Body of pancreas (tissue), 4 donors: ENCODE results near the gene CD44. TPM values are rescaled to one million over a fixed set of nuclear protein-coding genes. Genes with fewer than 3 reads are reported as not detected.

Experiments
- ATAC-seq: fragments of 150-250 bp; one replicate; pipeline ENCODE4 v1.9.1; 2016
- DNase-seq, 4 donors: peaks; one replicate each; pipeline ENCODE4 v3.0.0-alpha.2; 2019
- H3K27ac ChIP-seq, 4 donors: fragments of 200-600 bp; sonication (generic); 1 replicate in 3 of 4; 2 replicates in 1 of 4; pipeline versions ENCODE4 v1.5.1 to v1.6.1; 2016 to 2019; ENCODE audit warnings: mild to moderate bottlenecking in 1 of 4, mixed read lengths in 1 of 4, moderate library complexity in 1 of 4
- H3K27me3 ChIP-seq, 2 donors: fragments of 200-600 bp; sonication (generic); one replicate each; pipeline ENCODE4 v1.6.0; 2016; ENCODE audit warnings: mild to moderate bottlenecking in 1 of 2
- H3K36me3 ChIP-seq, 2 donors: fragments of 200-600 bp; sonication (generic); replicated peaks in 1 of 2; 2 replicates each; pipeline ENCODE4 v1.5.1; 2016; ENCODE audit warnings: low read depth in 2 of 2; ENCODE audit not compliant: insufficient read depth in 1 of 2
- H3K4me1 ChIP-seq: fragments of 200-600 bp; sonication (generic); one replicate; pipeline ENCODE4 v1.6.0; 2016
- H3K4me3 ChIP-seq, 2 donors: fragments of 200-600 bp; sonication (generic); 1 replicate in 1 of 2; 2 replicates in 1 of 2; pipeline ENCODE4 v1.5.1; 2016 to 2019
- H3K9me3 ChIP-seq, 3 donors: fragments of 200-600 bp; sonication (generic); 1 replicate in 2 of 3; 2 replicates in 1 of 3; pipeline ENCODE4 v1.5.1; 2016
- POLR2A ChIP-seq, 3 donors: fragments of 450-650 bp; IDR thresholded peaks; one replicate each; pipeline ENCODE4 v1.6.1; 2016; ENCODE audit warnings: antibody characterized with exemption in 3 of 3, mild to moderate bottlenecking in 2 of 3
- WGBS, 2 donors: methylation state at CpG; one replicate each; pipeline ENCODE4 v1.1.5; 2017; 5-methylcytosine and 5-hydroxymethylcytosine counted together
- intact Hi-C: fragments of 100-400 bp; cut with DNase I; formaldehyde crosslinking; loops from one replicate; pipeline ENCODE4 v1.15.1; 2023
- total RNA-seq, 2 donors: library from RNA; depleted of rRNA; stranded (reverse); fragments of >200 nt; gene quantifications; one replicate each; pipeline ENCODE4 v1.1.0, GENCODE V29; 2016
- TF ChIP-seq, protein P1 (sequence below), 7 experiments: fragments of 450-650 bp in 4 of 7; fragments of 200-600 bp in 3 of 7; sonication (generic) in 3 of 7; IDR thresholded peaks; one replicate each; pipeline ENCODE4 v1.5.1; 2016 to 2019; ENCODE audit warnings: antibody characterized with exemption in 7 of 7

CD44 gene
- total RNA-seq, 2 donors from 2014 or later: 266 to 433 TPM

DNA sequence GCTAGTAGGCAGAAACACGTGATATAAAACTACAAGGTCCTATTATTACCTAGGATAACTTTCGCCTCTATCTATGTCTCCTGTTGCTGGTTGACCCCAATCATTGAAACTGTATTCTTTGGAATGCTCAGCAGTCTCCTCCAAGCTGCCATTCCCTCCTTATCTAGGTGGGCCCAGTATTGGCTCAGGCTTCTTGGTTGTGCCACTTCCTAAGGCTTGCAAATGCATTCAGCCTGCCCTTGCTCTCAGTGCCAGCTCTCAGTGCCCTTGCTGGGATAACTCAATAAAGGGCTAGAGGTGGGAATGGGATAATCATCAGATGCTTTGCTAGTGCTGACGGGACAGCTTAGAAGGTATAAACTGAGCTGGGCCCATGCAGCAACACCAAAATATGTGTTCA, 13.6 kb downstream of the CD44 start:
- 67% methylated on average over 3 of the region's 3 CpGs for WGBS, 2 donors
- intact Hi-C loops: no loop called here
- H3K27me3 ChIP-seq: no peaks in the 10 kb centered on the region
- TF ChIP-seq POLR2A (IDR thresholded peaks at IDR 0.05): no peak
- TF ChIP-seq, protein P1, sequence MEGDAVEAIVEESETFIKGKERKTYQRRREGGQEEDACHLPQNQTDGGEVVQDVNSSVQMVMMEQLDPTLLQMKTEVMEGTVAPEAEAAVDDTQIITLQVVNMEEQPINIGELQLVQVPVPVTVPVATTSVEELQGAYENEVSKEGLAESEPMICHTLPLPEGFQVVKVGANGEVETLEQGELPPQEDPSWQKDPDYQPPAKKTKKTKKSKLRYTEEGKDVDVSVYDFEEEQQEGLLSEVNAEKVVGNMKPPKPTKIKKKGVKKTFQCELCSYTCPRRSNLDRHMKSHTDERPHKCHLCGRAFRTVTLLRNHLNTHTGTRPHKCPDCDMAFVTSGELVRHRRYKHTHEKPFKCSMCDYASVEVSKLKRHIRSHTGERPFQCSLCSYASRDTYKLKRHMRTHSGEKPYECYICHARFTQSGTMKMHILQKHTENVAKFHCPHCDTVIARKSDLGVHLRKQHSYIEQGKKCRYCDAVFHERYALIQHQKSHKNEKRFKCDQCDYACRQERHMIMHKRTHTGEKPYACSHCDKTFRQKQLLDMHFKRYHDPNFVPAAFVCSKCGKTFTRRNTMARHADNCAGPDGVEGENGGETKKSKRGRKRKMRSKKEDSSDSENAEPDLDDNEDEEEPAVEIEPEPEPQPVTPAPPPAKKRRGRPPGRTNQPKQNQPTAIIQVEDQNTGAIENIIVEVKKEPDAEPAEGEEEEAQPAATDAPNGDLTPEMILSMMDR (IDR thresholded peaks at IDR 0.05): no peak
- H3K9me3 ChIP-seq: no peaks in the 10 kb centered on the region
- H3K4me3 ChIP-seq: no peak overlapping the region
- no peak for DNase-seq
- H3K27ac ChIP-seq: no peak overlapping the region
- no peak for ATAC-seq
- no peaks in the 10 kb centered on the region for H3K36me3 ChIP-seq
- H3K4me1 ChIP-seq: peaks cover 52% of the 10 kb centered on the region

DNA sequence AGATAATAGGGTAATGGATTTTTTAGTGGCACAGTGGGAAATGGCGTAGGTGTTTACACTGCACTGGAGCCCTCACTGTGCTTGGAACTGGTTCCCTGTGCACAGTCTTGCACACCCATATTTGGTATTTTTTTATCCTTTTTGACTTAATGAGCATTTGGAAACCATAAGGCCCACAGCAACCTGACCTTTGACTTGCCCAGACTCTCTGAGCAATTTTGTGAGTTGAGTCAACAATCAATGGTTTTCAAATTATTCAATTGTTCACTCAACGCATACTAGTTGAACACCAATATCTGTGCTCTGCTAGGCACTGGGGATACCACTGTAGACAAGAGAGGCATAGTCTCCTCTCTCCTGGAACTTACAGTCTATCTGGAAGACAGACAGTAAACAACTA, 14.3 kb downstream of the CD44 start:
- Histone ChIP-seq H3K36me3 (no peaks in the 10 kb centered on the region), H3K4me1 (peaks cover 59% of the 10 kb centered on the region), H3K9me3 (no peaks in the 10 kb centered on the region), H3K27ac (no peak overlapping the region), H3K4me3 (no peak overlapping the region), H3K27me3 (no peaks in the 10 kb centered on the region)
- no peak for DNase-seq
- 80% methylated on average over 2 of the region's 2 CpGs for WGBS, 2 donors
- TF ChIP-seq, protein P1 (IDR thresholded peaks at IDR 0.05): no peak
- no peak for TF ChIP-seq POLR2A (IDR thresholded peaks at IDR 0.05)
- no peak for ATAC-seq
- intact Hi-C loops: no loop called here

DNA sequence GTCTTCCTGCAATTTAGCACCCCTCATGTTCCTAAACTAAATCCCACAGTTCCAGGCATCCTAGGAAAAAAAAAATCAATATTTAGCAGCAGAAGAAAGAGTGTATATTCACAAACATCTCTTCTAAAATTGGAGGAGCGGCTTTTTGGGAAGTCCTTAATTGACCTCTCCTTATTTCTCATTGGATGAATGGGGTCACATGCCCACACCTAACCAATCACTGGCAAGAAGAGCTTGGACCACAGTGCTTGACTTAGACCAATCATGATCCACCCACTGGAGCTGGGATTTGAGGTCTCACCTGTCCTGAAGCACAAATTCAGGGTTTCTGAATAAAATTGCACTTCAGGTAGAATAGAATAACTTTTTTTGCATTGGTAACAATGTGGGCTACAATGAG, 16.0 kb downstream of the CD44 start:
- no peak for ATAC-seq
- no peak for DNase-seq
- Histone ChIP-seq H3K27ac (no peak overlapping the region), H3K4me3 (no peak overlapping the region), H3K36me3 (no peaks in the 10 kb centered on the region), H3K4me1 (peaks cover 59% of the 10 kb centered on the region), H3K27me3 (no peaks in the 10 kb centered on the region), H3K9me3 (no peaks in the 10 kb centered on the region)
- intact Hi-C loops: no loop called here
- TF ChIP-seq POLR2A (IDR thresholded peaks at IDR 0.05): no peak
- TF ChIP-seq, protein P1 (IDR thresholded peaks at IDR 0.05): no peak
- WGBS, 2 donors: 94% methylated on average over 1 of the region's 1 CpG

DNA sequence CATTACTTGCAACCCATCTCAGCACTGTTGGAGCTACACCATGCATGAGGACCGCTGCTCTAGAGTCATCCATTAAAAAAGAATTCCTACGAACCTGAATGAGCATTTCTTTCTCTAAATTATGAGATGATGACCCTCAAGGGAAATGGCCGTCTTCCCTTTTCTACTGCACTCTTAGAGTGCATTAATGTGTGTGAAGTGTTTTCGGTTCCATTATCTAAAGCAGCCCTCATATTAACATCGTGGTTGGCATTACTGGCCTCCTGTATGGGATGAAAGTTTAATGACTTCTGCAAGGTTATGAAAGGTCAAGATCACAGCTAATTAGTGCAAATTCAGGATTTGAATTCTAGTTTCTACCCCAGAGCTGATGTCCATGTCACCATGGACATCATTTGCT, 16.7 kb downstream of the CD44 start:
- Histone ChIP-seq H3K9me3 (no peaks in the 10 kb centered on the region), H3K4me3 (no peak overlapping the region), H3K36me3 (no peaks in the 10 kb centered on the region), H3K27me3 (no peaks in the 10 kb centered on the region), H3K27ac (no peak overlapping the region), H3K4me1 (peaks cover 63% of the 10 kb centered on the region)
- DNase-seq (no peak), ATAC-seq (no peak)
- TF ChIP-seq POLR2A (IDR thresholded peaks at IDR 0.05): no peak
- TF ChIP-seq, protein P1 (IDR thresholded peaks at IDR 0.05): no peak
- 92 to 93% methylated on average over 5 of the region's 5 CpGs for WGBS, 2 donors
- intact Hi-C loops: no loop called here

DNA sequence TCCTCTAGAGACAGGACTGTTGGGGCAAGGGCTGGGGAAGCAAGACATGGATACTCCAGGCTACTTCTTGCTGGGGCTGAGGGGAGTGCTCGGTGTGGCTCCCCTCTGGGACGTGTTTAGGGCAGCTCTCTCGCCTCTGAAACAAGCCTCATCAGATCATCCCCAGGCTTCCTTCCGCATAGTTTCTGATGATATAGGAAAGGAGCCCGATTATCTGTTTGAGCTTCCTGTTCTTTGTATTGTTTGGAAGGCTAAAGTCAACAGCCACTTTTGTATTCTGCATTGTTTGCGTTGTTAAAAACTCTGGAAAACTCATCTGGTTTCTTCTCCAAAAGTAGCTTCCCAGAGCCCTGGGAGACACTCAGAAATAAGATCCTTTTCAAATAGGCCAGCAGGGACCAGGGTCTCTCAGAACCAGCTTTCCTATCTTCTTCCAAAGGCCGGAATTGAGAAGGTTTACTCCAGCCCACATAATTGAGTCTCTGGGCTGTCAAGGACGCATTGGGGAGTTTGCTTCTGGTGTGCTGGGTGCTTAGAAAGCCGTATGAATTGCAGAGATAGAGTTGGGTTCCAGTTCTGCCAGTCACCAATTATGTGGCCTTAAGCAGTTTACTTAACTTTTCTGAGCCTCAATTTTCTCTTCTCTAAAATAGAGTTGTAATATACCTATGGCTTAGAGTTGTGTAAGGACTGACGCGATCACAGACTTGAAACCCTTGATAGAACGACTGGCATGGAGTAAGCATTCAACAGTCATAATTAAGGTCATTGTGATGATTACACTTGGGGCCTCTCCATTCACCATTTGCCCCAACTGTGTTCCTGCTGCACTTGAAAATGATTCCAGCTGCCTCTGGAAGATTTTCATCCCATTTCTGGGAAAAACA, 19.1 kb downstream of the CD44 start:
- no peaks in the 10 kb centered on the region for H3K36me3 ChIP-seq
- TF ChIP-seq, protein P1 (IDR thresholded peaks at IDR 0.05): no peak
- DNase-seq (no peak), ATAC-seq (no peak)
- no peaks in the 10 kb centered on the region for H3K9me3 ChIP-seq
- WGBS, 2 donors: 83 to 88% methylated on average over 12 of the region's 12 CpGs
- H3K27ac ChIP-seq: peak overlapping the region in 1 of 4 donors; percentile 14
- intact Hi-C loops: no loop called here
- peaks cover 57% of the 10 kb centered on the region for H3K4me1 ChIP-seq
- H3K4me3 ChIP-seq: no peak overlapping the region
- H3K27me3 ChIP-seq: no peaks in the 10 kb centered on the region
